GM19240 (cell line): ENCODE measurements around the gene HCFC1.
"Not testable (repeated sequence)": the region's sequence is repeated elsewhere in the genome, so short reads cannot be mapped to it uniquely, and the experiment has no call there.

Experiments used
- DNase-seq: peaks from one replicate; pipeline ENCODE4 v3.0.0; 2011; ENCODE audit warnings: low spot score; ENCODE audit not compliant: insufficient read length

The HCFC1 gene

GRCh38 chrX:154010330-154011087, 38.9 kb upstream of the HCFC1 start:
- no peak for DNase-seq

- no peak for DNase-seq
Measured at GRCh38 chrX:154008521-154008920, 36.9 kb upstream of the HCFC1 start.

GRCh38 chrX:154006947-154007346, 35.3 kb upstream of the HCFC1 start:
- DNase-seq: no peak

GRCh38 chrX:154004315-154004714, 32.7 kb upstream of the HCFC1 start:
- DNase-seq: no peak

GRCh38 chrX:154002215-154002719, 30.6 kb upstream of the HCFC1 start:
- no peak for DNase-seq

GRCh38 chrX:154000051-154000450, 28.4 kb upstream of the HCFC1 start:
- DNase-seq: no peak

GRCh38 chrX:153999359-154000037, 27.9 kb upstream of the HCFC1 start:
- DNase-seq: no peak

GRCh38 chrX:153995504-153995903, 23.9 kb upstream of the HCFC1 start:
- no peak for DNase-seq

- DNase-seq: not testable (repeated sequence)
Measured at GRCh38 chrX:153994398-153994797, 22.8 kb upstream of the HCFC1 start.

- no peak for DNase-seq
Measured at GRCh38 chrX:153993978-153994377, 22.4 kb upstream of the HCFC1 start.

GRCh38 chrX:153993079-153993478, 21.5 kb upstream of the HCFC1 start:
- DNase-seq: no peak

- no peak for DNase-seq
Measured at GRCh38 chrX:153992180-153992579, 20.6 kb upstream of the HCFC1 start.

- DNase-seq: no peak
Measured at GRCh38 chrX:153991013-153991580, 19.5 kb upstream of the HCFC1 start.

- no peak for DNase-seq
Measured at GRCh38 chrX:153989973-153990655, 18.5 kb upstream of the HCFC1 start.

- no peak for DNase-seq
Measured at GRCh38 chrX:153988493-153988892, 16.9 kb upstream of the HCFC1 start.

- no peak for DNase-seq
Measured at GRCh38 chrX:153984351-153985178, 12.9 kb upstream of the HCFC1 start.

GRCh38 chrX:153983321-153983801, 11.7 kb upstream of the HCFC1 start:
- no peak for DNase-seq

- no peak for DNase-seq
Measured at GRCh38 chrX:153981771-153982533, 10.3 kb upstream of the HCFC1 start.

- DNase-seq: no peak
Measured at GRCh38 chrX:153981231-153981630, 9.6 kb upstream of the HCFC1 start.

GRCh38 chrX:153980394-153980793, 8.8 kb upstream of the HCFC1 start:
- DNase-seq: not testable (repeated sequence)
